ENCODE measurements around the gene WIPF1.

- TF ChIP-seq POLR2A (IDR thresholded peaks at IDR 0.05) (no peak), CTCF (IDR thresholded peaks at IDR 0.05) (no peak), POLR2AphosphoS5 (IDR thresholded peaks at IDR 0.05) (no peak), EP300 (IDR thresholded peaks at IDR 0.05) (no peak)
These were observed 30.7 kb downstream of the WIPF1 start for GRCh38 chr2:174566871-174567270.
